ENCODE results near the gene ME3. TPM values are rescaled to one million over a fixed set of nuclear protein-coding genes. Genes with fewer than 3 reads are reported as not detected.

The ME3 gene
- total RNA-seq, 1 experiment from 2014 or later = 35.3 TPM

DNA sequence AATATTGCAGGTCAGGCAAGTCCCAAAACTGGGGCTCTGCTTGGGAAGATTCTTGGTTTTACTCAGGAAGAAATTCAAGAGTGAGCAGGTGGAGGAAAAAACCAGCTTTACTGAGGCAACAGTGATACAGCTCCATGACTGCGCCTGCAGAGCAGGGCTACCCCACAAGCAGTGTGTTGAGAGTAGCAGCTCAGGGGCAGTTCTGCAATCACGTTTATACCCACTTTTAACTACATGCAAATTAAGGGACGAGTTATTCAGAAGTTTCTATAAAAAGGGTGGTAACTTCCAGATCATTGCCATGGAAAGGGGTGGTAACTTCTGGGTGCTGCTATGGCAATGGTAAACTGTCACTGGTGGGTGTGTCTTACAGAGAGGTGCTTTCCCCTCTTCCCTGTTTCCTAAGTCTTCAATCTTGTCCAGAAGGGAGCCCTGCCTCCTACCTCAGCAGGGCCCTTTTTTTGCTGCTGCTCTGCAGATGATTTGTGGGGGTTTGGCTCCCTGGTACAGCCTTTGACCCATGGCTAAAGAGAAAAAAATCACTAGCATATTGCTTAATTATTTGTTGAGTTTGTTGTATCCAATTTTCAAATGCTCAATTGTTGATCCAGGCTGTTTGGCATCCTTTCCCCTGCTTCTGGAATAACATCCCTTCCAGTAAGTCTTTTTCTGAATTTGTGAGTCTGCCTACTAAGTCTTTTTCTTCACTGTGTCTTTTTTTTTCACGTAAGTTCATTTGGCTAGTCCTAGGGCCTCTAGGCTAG lies 30.0 kb upstream of the ME3 start:
- BruUV-seq (replicated peaks) = no TSS peak
- Histone ChIP-seq H3K36me3 (ENCODE audit: control insufficient read depth, insufficient read depth, low read length) (no peaks in the 10 kb centered on the region), H3K27me3 (ENCODE audit: control insufficient read depth, insufficient read depth, low read length) (no peaks in the 10 kb centered on the region), H3K4me1 (ENCODE audit: control insufficient read depth, insufficient read depth, low read length) (peaks cover 13% of the 10 kb centered on the region), H3K27ac (ENCODE audit: low read length) (peak overlapping the region; percentile 55), H3K4me3 (ENCODE audit: low read depth in 2 of 2, low read length in 2 of 2) (no peak overlapping the region), H3K9me3 (ENCODE audit: control insufficient read depth, insufficient read depth, low read depth, low read length) (no peaks in the 10 kb centered on the region; the same call in 1 of the 2 replicates)
- no peak for ATAC-seq
- ChIA-PET POLR2A (no interaction called here), CTCF (no interaction called here)
- DNase-seq (ENCODE audit: low read depth, low spot score) = no peak
- in situ Hi-C loops (cut with HindIII; ENCODE audit: low pct_unique_long_range_greater_than_20kb, low sequenced_read_pairs) = no loop called here
- intact Hi-C loops (cut with micrococcal nuclease; ENCODE audit: unreplicated experiment) = no loop called here
- TF ChIP-seq, protein P1, sequence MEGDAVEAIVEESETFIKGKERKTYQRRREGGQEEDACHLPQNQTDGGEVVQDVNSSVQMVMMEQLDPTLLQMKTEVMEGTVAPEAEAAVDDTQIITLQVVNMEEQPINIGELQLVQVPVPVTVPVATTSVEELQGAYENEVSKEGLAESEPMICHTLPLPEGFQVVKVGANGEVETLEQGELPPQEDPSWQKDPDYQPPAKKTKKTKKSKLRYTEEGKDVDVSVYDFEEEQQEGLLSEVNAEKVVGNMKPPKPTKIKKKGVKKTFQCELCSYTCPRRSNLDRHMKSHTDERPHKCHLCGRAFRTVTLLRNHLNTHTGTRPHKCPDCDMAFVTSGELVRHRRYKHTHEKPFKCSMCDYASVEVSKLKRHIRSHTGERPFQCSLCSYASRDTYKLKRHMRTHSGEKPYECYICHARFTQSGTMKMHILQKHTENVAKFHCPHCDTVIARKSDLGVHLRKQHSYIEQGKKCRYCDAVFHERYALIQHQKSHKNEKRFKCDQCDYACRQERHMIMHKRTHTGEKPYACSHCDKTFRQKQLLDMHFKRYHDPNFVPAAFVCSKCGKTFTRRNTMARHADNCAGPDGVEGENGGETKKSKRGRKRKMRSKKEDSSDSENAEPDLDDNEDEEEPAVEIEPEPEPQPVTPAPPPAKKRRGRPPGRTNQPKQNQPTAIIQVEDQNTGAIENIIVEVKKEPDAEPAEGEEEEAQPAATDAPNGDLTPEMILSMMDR (IDR thresholded peaks at IDR 0.05) = no peak

DNA sequence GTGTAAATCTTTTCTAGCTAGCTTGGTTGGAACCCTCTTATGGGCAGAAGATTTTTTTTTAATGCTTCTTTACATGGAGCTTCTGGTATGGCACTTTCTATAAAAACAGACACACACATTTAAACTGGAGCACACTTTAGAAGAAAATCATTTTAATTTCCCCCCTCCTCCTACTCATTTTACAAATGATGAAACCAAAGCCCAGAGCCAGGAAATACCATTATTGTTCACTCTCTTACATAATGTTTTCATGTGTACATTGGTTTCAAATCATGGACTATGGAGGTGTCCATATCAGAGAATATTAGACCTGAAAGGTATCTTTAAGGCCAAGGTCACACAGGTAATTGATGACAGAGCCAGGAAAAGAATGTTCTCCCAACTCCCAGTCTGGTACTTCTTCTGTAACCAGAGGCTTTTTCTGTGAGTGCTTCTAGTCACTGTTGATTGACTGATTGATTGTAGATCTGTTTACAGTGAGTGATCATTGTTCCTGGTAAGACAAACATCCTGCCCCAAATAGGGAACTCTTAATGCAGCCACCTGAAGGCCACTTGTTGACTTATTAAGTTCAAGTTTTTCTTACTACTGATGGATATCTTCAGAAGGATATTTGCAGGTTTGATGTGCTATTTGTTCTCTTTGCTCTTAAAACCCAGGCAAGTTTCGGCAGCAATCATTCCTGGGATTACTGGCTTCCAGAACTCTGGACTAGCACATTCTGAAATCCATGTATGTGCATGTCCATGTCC lies 26.8 kb upstream of the ME3 start:
- Histone ChIP-seq H3K4me3 (ENCODE audit: low read depth in 2 of 2, low read length in 2 of 2) (no peak overlapping the region), H3K36me3 (ENCODE audit: control insufficient read depth, insufficient read depth, low read length) (no peaks in the 10 kb centered on the region), H3K4me1 (ENCODE audit: control insufficient read depth, insufficient read depth, low read length) (peaks cover 43% of the 10 kb centered on the region), H3K27ac (ENCODE audit: low read length) (peak overlapping the region; percentile 54), H3K27me3 (ENCODE audit: control insufficient read depth, insufficient read depth, low read length) (no peaks in the 10 kb centered on the region), H3K9me3 (ENCODE audit: control insufficient read depth, insufficient read depth, low read depth, low read length) (no peaks in the 10 kb centered on the region; the same call in 1 of the 2 replicates)
- DNase-seq (ENCODE audit: low read depth, low spot score) (no peak), ATAC-seq (no peak)
- ChIA-PET CTCF (no interaction called here), POLR2A (no interaction called here)
- 0 out of 2 replicates have a peak, but pooled peaks have one; percentile 28 for TF ChIP-seq TCF7L2 (IDR thresholded peaks at IDR 0.05; ENCODE audit: low read depth, low read length)
- TF ChIP-seq, protein P2, sequence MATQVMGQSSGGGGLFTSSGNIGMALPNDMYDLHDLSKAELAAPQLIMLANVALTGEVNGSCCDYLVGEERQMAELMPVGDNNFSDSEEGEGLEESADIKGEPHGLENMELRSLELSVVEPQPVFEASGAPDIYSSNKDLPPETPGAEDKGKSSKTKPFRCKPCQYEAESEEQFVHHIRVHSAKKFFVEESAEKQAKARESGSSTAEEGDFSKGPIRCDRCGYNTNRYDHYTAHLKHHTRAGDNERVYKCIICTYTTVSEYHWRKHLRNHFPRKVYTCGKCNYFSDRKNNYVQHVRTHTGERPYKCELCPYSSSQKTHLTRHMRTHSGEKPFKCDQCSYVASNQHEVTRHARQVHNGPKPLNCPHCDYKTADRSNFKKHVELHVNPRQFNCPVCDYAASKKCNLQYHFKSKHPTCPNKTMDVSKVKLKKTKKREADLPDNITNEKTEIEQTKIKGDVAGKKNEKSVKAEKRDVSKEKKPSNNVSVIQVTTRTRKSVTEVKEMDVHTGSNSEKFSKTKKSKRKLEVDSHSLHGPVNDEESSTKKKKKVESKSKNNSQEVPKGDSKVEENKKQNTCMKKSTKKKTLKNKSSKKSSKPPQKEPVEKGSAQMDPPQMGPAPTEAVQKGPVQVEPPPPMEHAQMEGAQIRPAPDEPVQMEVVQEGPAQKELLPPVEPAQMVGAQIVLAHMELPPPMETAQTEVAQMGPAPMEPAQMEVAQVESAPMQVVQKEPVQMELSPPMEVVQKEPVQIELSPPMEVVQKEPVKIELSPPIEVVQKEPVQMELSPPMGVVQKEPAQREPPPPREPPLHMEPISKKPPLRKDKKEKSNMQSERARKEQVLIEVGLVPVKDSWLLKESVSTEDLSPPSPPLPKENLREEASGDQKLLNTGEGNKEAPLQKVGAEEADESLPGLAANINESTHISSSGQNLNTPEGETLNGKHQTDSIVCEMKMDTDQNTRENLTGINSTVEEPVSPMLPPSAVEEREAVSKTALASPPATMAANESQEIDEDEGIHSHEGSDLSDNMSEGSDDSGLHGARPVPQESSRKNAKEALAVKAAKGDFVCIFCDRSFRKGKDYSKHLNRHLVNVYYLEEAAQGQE (IDR thresholded peaks at IDR 0.05; ENCODE audit: insufficient read depth in 1 of 2, low read depth in 2 of 2, low read length in 1 of 2) = no peak
- in situ Hi-C loops (cut with HindIII; ENCODE audit: low pct_unique_long_range_greater_than_20kb, low sequenced_read_pairs) = no loop called here
- intact Hi-C loops (cut with micrococcal nuclease; ENCODE audit: unreplicated experiment) = no loop called here
- no TSS peak for BruUV-seq (replicated peaks)

DNA sequence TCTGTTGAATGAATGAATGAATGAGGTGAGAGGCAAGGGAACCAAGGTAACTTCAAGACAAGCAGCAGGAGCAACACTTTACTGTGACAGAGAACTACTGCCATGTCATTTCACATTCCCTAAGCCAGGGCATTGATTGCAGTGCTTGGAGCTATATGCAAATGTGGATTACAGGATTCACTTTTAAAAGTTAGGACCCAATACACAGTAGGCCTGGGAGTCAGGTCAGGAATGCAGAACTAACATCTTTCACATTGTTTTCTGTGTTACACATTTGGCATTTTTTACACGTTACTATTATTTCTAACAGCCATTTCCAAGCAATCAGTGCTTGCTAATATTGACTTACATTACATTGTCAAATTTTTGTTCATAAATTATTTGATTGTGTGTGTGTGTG lies 26.2 kb upstream of the ME3 start:
- CTCF ChIA-PET = no interaction called here
- TF ChIP-seq, protein P2 (IDR thresholded peaks at IDR 0.05; ENCODE audit: insufficient read depth in 1 of 2, low read depth in 2 of 2, low read length in 1 of 2) = no peak
- TF ChIP-seq TCF7L2 (IDR thresholded peaks at IDR 0.05; ENCODE audit: low read depth, low read length) (no peak), SIN3A (IDR thresholded peaks at IDR 0.05; ENCODE audit: borderline replicate concordance, insufficient read depth, low read depth, low read length) (no peak), POLR2AphosphoS5 (IDR thresholded peaks at IDR 0.05; ENCODE audit: low read depth, low read length) (no peak)
- TF ChIP-seq, protein P1 (IDR thresholded peaks at IDR 0.05) = no peak
- in situ Hi-C loops (cut with HindIII; ENCODE audit: low pct_unique_long_range_greater_than_20kb, low sequenced_read_pairs) (no loop called here), intact Hi-C loops (cut with micrococcal nuclease; ENCODE audit: unreplicated experiment) (no loop called here)
- ATAC-seq (no peak), DNase-seq (ENCODE audit: low read depth, low spot score) (no peak)
- H3K36me3 ChIP-seq (ENCODE audit: control insufficient read depth, insufficient read depth, low read length) = no peaks in the 10 kb centered on the region
- H3K9me3 ChIP-seq (ENCODE audit: control insufficient read depth, insufficient read depth, low read depth, low read length) = no peaks in the 10 kb centered on the region; the same call in 1 of the 2 replicates
- no peak overlapping the region for H3K4me3 ChIP-seq (ENCODE audit: low read depth in 2 of 2, low read length in 2 of 2)
- peaks cover 47% of the 10 kb centered on the region for H3K4me1 ChIP-seq (ENCODE audit: control insufficient read depth, insufficient read depth, low read length)
- no peaks in the 10 kb centered on the region for H3K27me3 ChIP-seq (ENCODE audit: control insufficient read depth, insufficient read depth, low read length)
- POLR2A ChIA-PET = no interaction called here
- BruUV-seq (replicated peaks) = no TSS peak
- peak overlapping the region; percentile 54; the same call in 1 of the 2 replicates for H3K27ac ChIP-seq (ENCODE audit: low read length)
